GM23338 (cell line): ENCODE data around the gene SEPTIN7.

Experiments
- CREB1 ChIP-seq: fragments of 250-450 bp; sonication (Bioruptor Pico); IDR thresholded peaks from 2 replicates; pipeline ENCODE4 v1.5.0; 2020; ENCODE audit warnings: low read depth, mild to moderate bottlenecking, moderate library complexity
- ETS1 ChIP-seq: IDR thresholded peaks from 2 replicates; pipeline ENCODE4 v1.6.1; 2016; ENCODE audit warnings: antibody characterized with exemption
- EZH2 ChIP-seq: fragments of 200-600 bp; sonication (generic); IDR thresholded peaks from one replicate; pipeline ENCODE4 v1.8.0; 2017; ENCODE audit warnings: antibody characterized with exemption, mild to moderate bottlenecking, low read depth; ENCODE audit not compliant: unreplicated experiment
- EZH2phosphoT487 ChIP-seq: fragments of 200-600 bp; sonication (generic); IDR thresholded peaks from one replicate; pipeline ENCODE4 v1.8.1; 2018; ENCODE audit warnings: antibody characterized with exemption; ENCODE audit not compliant: unreplicated experiment
- JUNB ChIP-seq: IDR thresholded peaks from one replicate; pipeline ENCODE4 v1.6.1; 2016; ENCODE audit warnings: antibody characterized with exemption; ENCODE audit not compliant: unreplicated experiment
- NANOG ChIP-seq: IDR thresholded peaks from 2 replicates; pipeline ENCODE4 v1.6.1; 2016; ENCODE audit warnings: antibody characterized with exemption, borderline replicate concordance
- POLR2AphosphoS5 ChIP-seq: IDR thresholded peaks from 2 replicates; pipeline ENCODE4 v1.6.1; 2016; ENCODE audit warnings: antibody characterized with exemption, low read depth
- REST ChIP-seq: IDR thresholded peaks from one replicate; pipeline ENCODE4 v1.6.1; 2018; ENCODE audit warnings: antibody characterized with exemption; ENCODE audit not compliant: unreplicated experiment
- STAT1 ChIP-seq: IDR thresholded peaks from one replicate; pipeline ENCODE4 v1.6.1; 2016; ENCODE audit warnings: antibody characterized with exemption; ENCODE audit not compliant: unreplicated experiment
- ZNF331 ChIP-seq: fragments of 250-450 bp; sonication (Bioruptor Pico); IDR thresholded peaks from 2 replicates; pipeline ENCODE4 v1.5.0; 2020; ENCODE audit warnings: low read depth, mild to moderate bottlenecking, moderate library complexity
- TF ChIP-seq, protein P1 (sequence below), 2 experiments: fragments of 200-600 bp in 1 of 2; sonication (generic) in 1 of 2; conservative IDR thresholded peaks; 2 replicates each; pipeline versions ENCODE4 v1.5.1 to v1.6.1; 2016 to 2017; ENCODE audit warnings: antibody characterized with exemption in 2 of 2, low read depth in 2 of 2, mild to moderate bottlenecking in 2 of 2, moderate library complexity in 1 of 2
- TF ChIP-seq, protein P2 (sequence below): fragments of 250-450 bp; sonication (Bioruptor Pico); IDR thresholded peaks from 2 replicates; pipeline ENCODE4 v1.5.0; 2020; ENCODE audit warnings: mild to moderate bottlenecking, moderate library complexity

- TF ChIP-seq, protein P1, sequence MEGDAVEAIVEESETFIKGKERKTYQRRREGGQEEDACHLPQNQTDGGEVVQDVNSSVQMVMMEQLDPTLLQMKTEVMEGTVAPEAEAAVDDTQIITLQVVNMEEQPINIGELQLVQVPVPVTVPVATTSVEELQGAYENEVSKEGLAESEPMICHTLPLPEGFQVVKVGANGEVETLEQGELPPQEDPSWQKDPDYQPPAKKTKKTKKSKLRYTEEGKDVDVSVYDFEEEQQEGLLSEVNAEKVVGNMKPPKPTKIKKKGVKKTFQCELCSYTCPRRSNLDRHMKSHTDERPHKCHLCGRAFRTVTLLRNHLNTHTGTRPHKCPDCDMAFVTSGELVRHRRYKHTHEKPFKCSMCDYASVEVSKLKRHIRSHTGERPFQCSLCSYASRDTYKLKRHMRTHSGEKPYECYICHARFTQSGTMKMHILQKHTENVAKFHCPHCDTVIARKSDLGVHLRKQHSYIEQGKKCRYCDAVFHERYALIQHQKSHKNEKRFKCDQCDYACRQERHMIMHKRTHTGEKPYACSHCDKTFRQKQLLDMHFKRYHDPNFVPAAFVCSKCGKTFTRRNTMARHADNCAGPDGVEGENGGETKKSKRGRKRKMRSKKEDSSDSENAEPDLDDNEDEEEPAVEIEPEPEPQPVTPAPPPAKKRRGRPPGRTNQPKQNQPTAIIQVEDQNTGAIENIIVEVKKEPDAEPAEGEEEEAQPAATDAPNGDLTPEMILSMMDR (conservative IDR thresholded peaks at IDR 0.05; ENCODE audit: low read depth in 2 of 2) = no peak
- TF ChIP-seq POLR2AphosphoS5 (no peak), EZH2 (no peak), NANOG (no peak), REST (no peak), STAT1 (no peak), EZH2phosphoT487 (no peak), CREB1 (no peak), ETS1 (no peak), JUNB (no peak), ZNF331 (CRISPR knock-in tag) (no peak)
- TF ChIP-seq, protein P2, sequence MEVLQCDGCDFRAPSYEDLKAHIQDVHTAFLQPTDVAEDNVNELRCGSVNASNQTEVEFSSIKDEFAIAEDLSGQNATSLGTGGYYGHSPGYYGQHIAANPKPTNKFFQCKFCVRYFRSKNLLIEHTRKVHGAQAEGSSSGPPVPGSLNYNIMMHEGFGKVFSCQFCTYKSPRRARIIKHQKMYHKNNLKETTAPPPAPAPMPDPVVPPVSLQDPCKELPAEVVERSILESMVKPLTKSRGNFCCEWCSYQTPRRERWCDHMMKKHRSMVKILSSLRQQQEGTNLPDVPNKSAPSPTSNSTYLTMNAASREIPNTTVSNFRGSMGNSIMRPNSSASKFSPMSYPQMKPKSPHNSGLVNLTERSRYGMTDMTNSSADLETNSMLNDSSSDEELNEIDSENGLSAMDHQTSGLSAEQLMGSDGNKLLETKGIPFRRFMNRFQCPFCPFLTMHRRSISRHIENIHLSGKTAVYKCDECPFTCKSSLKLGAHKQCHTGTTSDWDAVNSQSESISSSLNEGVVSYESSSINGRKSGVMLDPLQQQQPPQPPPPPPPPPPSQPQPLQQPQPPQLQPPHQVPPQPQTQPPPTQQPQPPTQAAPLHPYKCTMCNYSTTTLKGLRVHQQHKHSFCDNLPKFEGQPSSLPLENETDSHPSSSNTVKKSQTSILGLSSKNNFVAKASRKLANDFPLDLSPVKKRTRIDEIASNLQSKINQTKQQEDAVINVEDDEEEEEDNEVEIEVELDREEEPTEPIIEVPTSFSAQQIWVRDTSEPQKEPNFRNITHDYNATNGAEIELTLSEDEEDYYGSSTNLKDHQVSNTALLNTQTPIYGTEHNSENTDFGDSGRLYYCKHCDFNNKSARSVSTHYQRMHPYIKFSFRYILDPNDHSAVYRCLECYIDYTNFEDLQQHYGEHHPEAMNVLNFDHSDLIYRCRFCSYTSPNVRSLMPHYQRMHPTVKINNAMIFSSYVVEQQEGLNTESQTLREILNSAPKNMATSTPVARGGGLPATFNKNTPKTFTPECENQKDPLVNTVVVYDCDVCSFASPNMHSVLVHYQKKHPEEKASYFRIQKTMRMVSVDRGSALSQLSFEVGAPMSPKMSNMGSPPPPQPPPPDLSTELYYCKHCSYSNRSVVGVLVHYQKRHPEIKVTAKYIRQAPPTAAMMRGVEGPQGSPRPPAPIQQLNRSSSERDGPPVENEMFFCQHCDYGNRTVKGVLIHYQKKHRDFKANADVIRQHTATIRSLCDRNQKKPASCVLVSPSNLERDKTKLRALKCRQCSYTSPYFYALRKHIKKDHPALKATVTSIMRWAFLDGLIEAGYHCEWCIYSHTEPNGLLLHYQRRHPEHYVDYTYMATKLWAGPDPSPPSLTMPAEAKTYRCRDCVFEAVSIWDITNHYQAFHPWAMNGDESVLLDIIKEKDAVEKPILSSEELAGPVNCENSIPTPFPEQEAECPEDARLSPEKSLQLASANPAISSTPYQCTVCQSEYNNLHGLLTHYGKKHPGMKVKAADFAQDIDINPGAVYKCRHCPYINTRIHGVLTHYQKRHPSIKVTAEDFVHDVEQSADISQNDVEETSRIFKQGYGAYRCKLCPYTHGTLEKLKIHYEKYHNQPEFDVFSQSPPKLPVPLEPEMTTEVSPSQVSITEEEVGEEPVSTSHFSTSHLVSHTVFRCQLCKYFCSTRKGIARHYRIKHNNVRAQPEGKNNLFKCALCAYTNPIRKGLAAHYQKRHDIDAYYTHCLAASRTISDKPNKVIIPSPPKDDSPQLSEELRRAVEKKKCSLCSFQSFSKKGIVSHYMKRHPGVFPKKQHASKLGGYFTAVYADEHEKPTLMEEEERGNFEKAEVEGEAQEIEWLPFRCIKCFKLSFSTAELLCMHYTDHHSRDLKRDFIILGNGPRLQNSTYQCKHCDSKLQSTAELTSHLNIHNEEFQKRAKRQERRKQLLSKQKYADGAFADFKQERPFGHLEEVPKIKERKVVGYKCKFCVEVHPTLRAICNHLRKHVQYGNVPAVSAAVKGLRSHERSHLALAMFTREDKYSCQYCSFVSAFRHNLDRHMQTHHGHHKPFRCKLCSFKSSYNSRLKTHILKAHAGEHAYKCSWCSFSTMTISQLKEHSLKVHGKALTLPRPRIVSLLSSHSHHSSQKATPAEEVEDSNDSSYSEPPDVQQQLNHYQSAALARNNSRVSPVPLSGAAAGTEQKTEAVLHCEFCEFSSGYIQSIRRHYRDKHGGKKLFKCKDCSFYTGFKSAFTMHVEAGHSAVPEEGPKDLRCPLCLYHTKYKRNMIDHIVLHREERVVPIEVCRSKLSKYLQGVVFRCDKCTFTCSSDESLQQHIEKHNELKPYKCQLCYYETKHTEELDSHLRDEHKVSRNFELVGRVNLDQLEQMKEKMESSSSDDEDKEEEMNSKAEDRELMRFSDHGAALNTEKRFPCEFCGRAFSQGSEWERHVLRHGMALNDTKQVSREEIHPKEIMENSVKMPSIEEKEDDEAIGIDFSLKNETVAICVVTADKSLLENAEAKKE (CRISPR knock-in tag) = no peak
These were observed 25.9 kb downstream of the SEPTIN7 start for GRCh38 chr7:35826751-35827150.
